WERI-Rb-1 (cell line): ENCODE data around the gene FAM177A1.
A peak's percentile ranks its signal among the peaks of the same experiment; 100 is the strongest.

Experiments
- DNase-seq: peaks from one replicate; pipeline ENCODE4 v3.0.0-alpha.2; 2020
- H3K27ac ChIP-seq: fragments of 250-450 bp; sonication (Bioruptor Pico); 2 replicates; pipeline ENCODE4 v1.5.1; 2020; ENCODE audit warnings: mild to moderate bottlenecking, moderate library complexity
- H3K27me3 ChIP-seq: fragments of 250-450 bp; sonication (Bioruptor Pico); 2 replicates; pipeline ENCODE4 v1.5.1; 2021; ENCODE audit warnings: mild to moderate bottlenecking, low read depth, moderate library complexity; ENCODE audit not compliant: insufficient read depth, severe bottlenecking
- H3K36me3 ChIP-seq: fragments of 250-450 bp; sonication (Bioruptor Pico); 2 replicates; pipeline ENCODE4 v1.5.1; 2020; ENCODE audit warnings: mild to moderate bottlenecking, moderate library complexity
- H3K4me3 ChIP-seq: 2 replicates; pipeline ENCODE4 v1.5.1; 2011; ENCODE audit warnings: low read depth, mild to moderate bottlenecking, control low read depth, low read length
- H3K9me3 ChIP-seq: fragments of 250-450 bp; sonication (Bioruptor Pico); 2 replicates; pipeline ENCODE4 v1.5.1; 2021; ENCODE audit warnings: mild to moderate bottlenecking, moderate library complexity; ENCODE audit not compliant: severe bottlenecking
- CTCF ChIP-seq: IDR thresholded peaks from 2 replicates; pipeline ENCODE4 v1.5.1; 2011; ENCODE audit warnings: low read depth, mild to moderate bottlenecking, control low read depth, inconsistent platforms, low read length

The FAM177A1 gene

GRCh38 chr14:35042632-35043031 is 3.4 kb upstream of the FAM177A1 start:
- H3K9me3 ChIP-seq: no peaks in the 10 kb centered on the region
- no peak overlapping the region for H3K4me3 ChIP-seq
- H3K27me3 ChIP-seq: no peaks in the 10 kb centered on the region
- no peak for TF ChIP-seq CTCF
- no peaks in the 10 kb centered on the region; the same call in 1 of the 2 replicates for H3K36me3 ChIP-seq
- DNase-seq: no peak
- no peak overlapping the region for H3K27ac ChIP-seq

DNA sequence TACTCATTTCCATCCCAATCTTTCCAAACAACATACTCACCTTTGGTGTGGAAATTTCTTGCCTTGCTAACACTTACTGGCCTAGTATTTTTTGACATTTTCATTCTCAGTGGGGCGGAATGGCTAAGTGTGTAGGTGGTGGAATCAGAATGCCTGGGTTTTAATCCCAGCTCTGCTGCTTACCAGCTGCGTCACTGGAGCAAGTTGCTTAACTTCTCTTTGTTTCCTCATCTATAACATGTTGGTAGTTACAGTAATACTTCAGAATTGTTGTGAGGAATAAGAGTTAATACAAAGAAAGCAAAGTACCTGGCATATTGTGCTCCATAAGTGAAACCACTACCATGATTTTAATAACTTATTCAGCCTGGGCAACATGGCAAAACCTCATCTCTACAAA is 3.0 kb upstream of the FAM177A1 start:
- DNase-seq: no peak
- H3K9me3 ChIP-seq: no peaks in the 10 kb centered on the region

DNA sequence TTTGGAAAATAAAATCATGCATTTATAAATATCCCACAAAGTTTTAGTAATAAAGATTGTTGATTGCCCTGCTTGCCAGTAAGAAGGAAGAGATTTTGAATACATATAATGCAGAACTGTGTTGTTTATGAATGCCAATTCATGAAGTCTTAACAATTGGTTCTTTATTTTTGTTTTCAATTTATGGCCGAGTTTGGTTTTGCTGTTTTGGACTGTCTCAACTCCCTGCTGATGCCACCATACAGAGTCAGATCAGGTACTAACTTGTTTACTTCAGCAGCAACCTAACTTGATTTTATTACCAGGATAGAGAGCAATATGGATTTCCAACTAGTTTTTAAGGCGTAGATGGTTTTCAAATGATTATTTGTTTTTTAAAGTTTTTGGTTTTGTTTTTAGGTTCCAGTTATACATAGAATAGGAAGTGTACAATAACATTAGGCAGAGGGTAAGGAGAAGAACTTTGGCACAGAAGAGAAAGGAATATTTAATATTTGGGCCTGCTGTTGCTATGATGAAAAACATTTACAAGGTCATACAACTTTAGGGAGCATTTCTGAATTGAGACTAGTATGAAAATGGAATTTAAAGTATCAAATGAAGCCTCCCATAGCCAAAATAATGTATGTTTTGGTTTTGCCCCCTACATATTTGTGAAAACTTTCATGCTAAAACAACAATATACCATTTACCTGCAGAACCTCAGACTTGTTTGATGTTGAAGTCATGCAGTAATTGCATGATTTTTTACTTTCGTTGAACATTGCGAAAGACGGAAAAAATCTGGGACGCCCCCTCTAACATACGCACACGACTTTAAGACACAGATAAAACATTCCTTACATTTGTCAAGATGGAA is 904 bp upstream of the FAM177A1 start:
- Histone ChIP-seq H3K4me3 (peak overlapping the region; percentile 96), H3K9me3 (no peaks in the 10 kb centered on the region), H3K36me3 (peaks cover 4% of the 10 kb centered on the region), H3K27me3 (no peaks in the 10 kb centered on the region), H3K27ac (peak overlapping the region; percentile 39)
- no peak for TF ChIP-seq CTCF
- DNase-seq: no peak

More for the DNA sequence above, 3.0 kb upstream of the FAM177A1 start:
- H3K27ac ChIP-seq: no peak overlapping the region
- no peak for TF ChIP-seq CTCF
- no peaks in the 10 kb centered on the region for H3K27me3 ChIP-seq
- no peaks in the 10 kb centered on the region; the same call in 1 of the 2 replicates for H3K36me3 ChIP-seq
- H3K4me3 ChIP-seq: no peak overlapping the region

GRCh38 chr14:35045798-35046047 is 349 bp upstream of the FAM177A1 start:
- Histone ChIP-seq H3K27ac (peak overlapping the region; percentile 39), H3K36me3 (peaks cover 6% of the 10 kb centered on the region), H3K4me3 (peak overlapping the region; percentile 96), H3K27me3 (no peaks in the 10 kb centered on the region), H3K9me3 (no peaks in the 10 kb centered on the region)
- DNase-seq: no peak
- TF ChIP-seq CTCF: no peak

GRCh38 chr14:35046751-35047536 is 872 bp downstream of the FAM177A1 start:
- peaks cover 14% of the 10 kb centered on the region for H3K36me3 ChIP-seq
- H3K27me3 ChIP-seq: no peaks in the 10 kb centered on the region
- H3K4me3 ChIP-seq: peak overlapping the region; percentile 96
- no peaks in the 10 kb centered on the region for H3K9me3 ChIP-seq
- no peak for TF ChIP-seq CTCF
- peak overlapping the region; percentile 86 for H3K27ac ChIP-seq
- no peak for DNase-seq
